Activated CD8-positive, alpha-beta T cell treated with anti-CD3 and anti-CD28 coated beads for 36 hours (primary cell): ENCODE results near the gene GRAMD1A. TPM values are rescaled to one million over a fixed set of nuclear protein-coding genes. Genes with fewer than 3 reads are reported as not detected.
A peak's percentile ranks its signal among the peaks of the same experiment; 100 is the strongest.

Source experiments
- ATAC-seq: fragments of 200-7000 bp; cut with Tn5 transposase; one replicate; pipeline ENCODE4 v1.10.0; 2021; ENCODE audit warnings: mild to moderate bottlenecking, moderate library complexity
- CTCF ChIA-PET: fragments of 350-600 bp; sonication (Branson Sonifier 250); formaldehyde crosslinking; loops from one replicate; lab custom pipeline; 2021; ENCODE audit warnings: antibody characterized with exemption; lab: Charles Lee
- POLR2A ChIA-PET: fragments of 350-600 bp; sonication (Branson Sonifier 250); formaldehyde crosslinking; loops from one replicate; lab custom pipeline; 2021; ENCODE audit warnings: antibody characterized with exemption; lab: Charles Lee
- DNase-seq: peaks from one replicate; pipeline ENCODE4 v3.0.0-alpha.2; 2020
- H3K27ac Mint-ChIP-seq: one replicate; pipeline ENCODE4 v1.8.0; 2021; ENCODE audit warnings: mild to moderate bottlenecking, mixed read lengths
- H3K27me3 Mint-ChIP-seq: one replicate; pipeline ENCODE4 v1.8.0; 2021; ENCODE audit warnings: mixed read lengths
- H3K36me3 Mint-ChIP-seq: one replicate; pipeline ENCODE4 v1.8.0; 2021; ENCODE audit warnings: low read depth, mixed read lengths
- H3K4me1 Mint-ChIP-seq: one replicate; pipeline ENCODE4 v1.8.0; 2021; ENCODE audit warnings: low read depth, mixed read lengths
- H3K4me3 Mint-ChIP-seq: one replicate; pipeline ENCODE4 v1.8.0; 2021; ENCODE audit warnings: mild to moderate bottlenecking, moderate library complexity, mixed read lengths
- H3K9me3 Mint-ChIP-seq: one replicate; pipeline ENCODE4 v1.8.0; 2021; ENCODE audit warnings: mixed read lengths
- intact Hi-C: fragments of 100-400 bp; cut with micrococcal nuclease; formaldehyde crosslinking; loops from one replicate; pipeline ENCODE4 v1.10.0; 2022
- total RNA-seq, 2 experiments: library from RNA; stranded (reverse); gene quantifications; one replicate each; pipeline ENCODE4 v1.2.3, GENCODE V29; 2021
- TF ChIP-seq, protein P1 (sequence below): fragments of 200-600 bp; IDR thresholded peaks from one replicate; pipeline ENCODE4 v1.8.0; 2022; ENCODE audit warnings: antibody characterized with exemption, mild to moderate bottlenecking

GRAMD1A gene
- total RNA-seq, 2 experiments from 2014 or later, result 128 to 134 TPM

DNA sequence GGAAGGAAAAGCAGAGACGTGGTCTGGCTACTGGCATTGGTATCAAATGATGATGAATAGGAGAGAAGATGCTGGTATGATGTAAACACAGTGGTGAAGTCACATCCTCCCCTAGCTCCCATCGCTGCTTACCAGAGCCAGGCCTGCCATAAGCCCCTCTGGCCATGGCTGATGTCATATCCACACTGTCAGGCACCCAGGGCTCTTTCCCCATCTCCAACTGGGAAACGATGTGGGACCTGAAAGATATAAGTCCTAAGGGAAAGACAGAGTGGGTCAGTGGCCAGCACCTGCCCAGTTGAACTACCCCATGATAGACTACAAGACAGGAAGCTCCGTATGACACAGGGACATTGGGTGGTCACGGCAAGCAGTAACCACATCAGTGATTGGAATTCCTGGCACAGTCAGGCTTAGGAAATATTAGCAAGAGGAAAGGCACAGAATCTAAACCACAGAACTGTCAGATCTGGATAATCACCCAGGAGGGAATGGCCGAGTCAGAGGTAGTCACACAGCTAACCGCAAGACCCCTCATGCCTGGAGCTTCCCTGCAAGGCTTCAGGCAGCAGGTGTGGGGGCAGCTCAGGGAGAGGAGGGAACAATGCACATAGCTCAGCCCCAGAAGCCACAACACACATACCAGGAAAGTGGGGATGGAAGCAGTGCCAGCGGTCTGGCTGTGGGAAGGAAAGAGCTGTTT, 39.9 kb upstream of the GRAMD1A start:
- Mint-ChIP-seq H3K27ac (peak overlapping the region; percentile 7), H3K4me1 (peaks cover 23% of the 10 kb centered on the region), H3K4me3 (no peak overlapping the region), H3K27me3 (no peaks in the 10 kb centered on the region), H3K9me3 (peaks cover 62% of the 10 kb centered on the region), H3K36me3 (peaks cover 80% of the 10 kb centered on the region)
- CTCF ChIA-PET, result interaction anchor here (3.8 to 9.8 kb wide), 2 partner anchors 12 to 53 kb away, joined by 17 to 41 read pairs; no protein-coding TSS in a partner anchor
- POLR2A ChIA-PET, result no interaction called here
- DNase-seq, result no peak
- TF ChIP-seq, protein P1, sequence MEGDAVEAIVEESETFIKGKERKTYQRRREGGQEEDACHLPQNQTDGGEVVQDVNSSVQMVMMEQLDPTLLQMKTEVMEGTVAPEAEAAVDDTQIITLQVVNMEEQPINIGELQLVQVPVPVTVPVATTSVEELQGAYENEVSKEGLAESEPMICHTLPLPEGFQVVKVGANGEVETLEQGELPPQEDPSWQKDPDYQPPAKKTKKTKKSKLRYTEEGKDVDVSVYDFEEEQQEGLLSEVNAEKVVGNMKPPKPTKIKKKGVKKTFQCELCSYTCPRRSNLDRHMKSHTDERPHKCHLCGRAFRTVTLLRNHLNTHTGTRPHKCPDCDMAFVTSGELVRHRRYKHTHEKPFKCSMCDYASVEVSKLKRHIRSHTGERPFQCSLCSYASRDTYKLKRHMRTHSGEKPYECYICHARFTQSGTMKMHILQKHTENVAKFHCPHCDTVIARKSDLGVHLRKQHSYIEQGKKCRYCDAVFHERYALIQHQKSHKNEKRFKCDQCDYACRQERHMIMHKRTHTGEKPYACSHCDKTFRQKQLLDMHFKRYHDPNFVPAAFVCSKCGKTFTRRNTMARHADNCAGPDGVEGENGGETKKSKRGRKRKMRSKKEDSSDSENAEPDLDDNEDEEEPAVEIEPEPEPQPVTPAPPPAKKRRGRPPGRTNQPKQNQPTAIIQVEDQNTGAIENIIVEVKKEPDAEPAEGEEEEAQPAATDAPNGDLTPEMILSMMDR, result no peak
- ATAC-seq, result no peak
- intact Hi-C loops, result no loop called here

DNA sequence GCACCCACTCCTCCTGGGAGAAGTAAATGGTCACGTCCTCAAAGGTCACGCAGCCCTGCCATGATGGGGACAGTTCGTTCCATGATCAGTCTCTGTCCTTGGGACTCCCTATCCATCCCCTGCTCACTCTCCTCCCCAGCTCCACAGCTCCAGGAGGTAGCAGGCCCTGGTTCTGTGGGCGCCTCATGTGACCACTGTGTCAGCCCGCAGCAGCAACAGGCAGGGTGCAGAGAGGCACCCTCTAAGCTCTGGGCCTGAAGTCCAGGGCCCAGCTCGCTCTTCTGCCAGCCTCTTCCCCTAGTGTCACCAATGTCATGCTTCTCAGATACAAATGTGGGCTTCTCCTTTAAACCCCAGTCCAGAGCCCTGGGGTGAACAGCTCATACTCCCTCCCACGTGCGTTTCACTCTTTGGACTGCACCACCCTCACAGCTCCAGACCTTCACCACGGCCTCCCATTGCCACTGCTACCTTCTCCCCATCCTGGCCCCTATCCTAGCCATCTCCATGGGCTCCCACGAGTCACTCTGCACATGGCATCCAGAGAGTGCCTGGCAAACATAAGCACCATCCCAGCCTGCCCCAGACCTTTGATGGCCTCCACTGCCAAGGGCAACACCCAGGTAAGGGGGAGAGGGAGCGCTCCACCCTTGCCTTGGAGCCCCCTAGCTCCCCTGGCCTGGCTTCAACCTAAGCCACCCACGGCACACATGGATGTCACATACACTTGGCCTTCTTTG, 39.0 kb upstream of the GRAMD1A start:
- no peaks in the 10 kb centered on the region for H3K27me3 Mint-ChIP-seq
- intact Hi-C loops, result no loop called here
- ChIA-PET POLR2A (no interaction called here), CTCF (interaction anchor here (3.8 to 9.8 kb wide), 2 partner anchors 11 to 52 kb away, joined by 17 to 41 read pairs; no protein-coding TSS in a partner anchor)
- no peak overlapping the region for H3K4me3 Mint-ChIP-seq
- peak overlapping the region; percentile 68 for H3K27ac Mint-ChIP-seq
- TF ChIP-seq, protein P1, result no peak
- peaks cover 23% of the 10 kb centered on the region for H3K4me1 Mint-ChIP-seq
- peaks cover 72% of the 10 kb centered on the region for H3K36me3 Mint-ChIP-seq
- ATAC-seq, result no peak
- no peak for DNase-seq
- H3K9me3 Mint-ChIP-seq, result peaks cover 68% of the 10 kb centered on the region

- intact Hi-C loops, result no loop called here
- POLR2A ChIA-PET, result interaction anchor here (1.3 to 1.6 kb wide), 2 partner anchors 9 to 36 kb away, joined by 3 to 4 read pairs; no protein-coding TSS in a partner anchor
- H3K4me3 Mint-ChIP-seq, result peak overlapping the region; percentile 92
- no peaks in the 10 kb centered on the region for H3K27me3 Mint-ChIP-seq
- H3K36me3 Mint-ChIP-seq, result peaks cover 62% of the 10 kb centered on the region
- DNase-seq (peak; percentile 39), ATAC-seq (peak; percentile 50)
- H3K4me1 Mint-ChIP-seq, result peaks cover 23% of the 10 kb centered on the region
- peaks cover 61% of the 10 kb centered on the region for H3K9me3 Mint-ChIP-seq
- peak overlapping the region; percentile 88 for H3K27ac Mint-ChIP-seq
- CTCF ChIA-PET, result interaction anchor here (0.9 to 9.8 kb wide), 4 partner anchors 10 to 105 kb away, joined by 3 to 41 read pairs (median 10); no protein-coding TSS in a partner anchor
- TF ChIP-seq, protein P1, result no peak
Measured at GRCh38 chr19:34961775-34962686, 38.1 kb upstream of the GRAMD1A start.

DNA sequence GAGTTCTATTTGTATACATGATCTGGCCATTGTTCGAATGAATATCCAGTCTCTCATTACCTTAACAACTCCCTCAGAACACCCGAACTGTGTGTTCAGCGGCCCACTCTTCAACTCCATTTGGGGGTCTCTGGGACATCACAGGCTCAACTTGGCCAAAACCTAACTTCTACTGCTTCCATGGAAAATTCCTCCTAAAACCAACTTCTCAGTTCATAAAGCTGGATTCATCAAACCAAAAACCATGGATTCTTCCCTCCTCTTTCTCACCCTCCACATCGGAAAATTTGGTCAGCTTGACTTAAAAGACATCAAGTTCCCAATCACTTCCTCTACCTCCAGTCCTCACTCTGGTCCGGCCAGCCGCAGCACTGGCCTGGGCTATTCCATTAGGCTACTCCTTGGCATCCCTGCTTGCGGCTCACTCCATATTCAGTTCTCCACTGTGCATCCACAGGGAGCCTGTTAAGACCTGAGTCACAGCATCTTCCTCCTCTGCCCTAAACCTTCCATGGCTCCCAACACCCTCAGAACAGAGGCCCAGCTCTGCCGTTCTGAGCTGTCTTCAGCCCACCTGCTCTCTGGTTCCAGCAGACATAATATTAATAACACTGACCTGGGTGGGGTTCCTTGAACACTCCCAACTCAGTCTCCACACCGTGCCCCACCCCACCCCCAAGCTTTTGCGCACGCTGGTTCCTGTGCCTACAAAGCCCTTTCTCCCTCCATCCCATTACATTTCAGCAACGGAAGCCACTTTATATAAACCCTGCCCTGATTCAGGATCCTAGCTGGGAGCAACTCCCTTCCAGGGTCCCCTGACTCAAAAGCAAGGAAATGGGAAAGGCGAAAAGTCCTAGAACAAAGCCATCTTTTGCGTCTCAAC, 37.2 kb upstream of the GRAMD1A start:
- intact Hi-C loops, result no loop called here
- CTCF ChIA-PET, result interaction anchor here (0.9 to 9.8 kb wide), 4 partner anchors 9 to 104 kb away, joined by 3 to 41 read pairs (median 10); no protein-coding TSS in a partner anchor
- peak overlapping the region; percentile 92 for H3K4me3 Mint-ChIP-seq
- H3K9me3 Mint-ChIP-seq, result peaks cover 56% of the 10 kb centered on the region
- DNase-seq, result peak; percentile 16
- H3K27me3 Mint-ChIP-seq, result no peaks in the 10 kb centered on the region
- peaks cover 54% of the 10 kb centered on the region for H3K36me3 Mint-ChIP-seq
- POLR2A ChIA-PET, result interaction anchor here (0.6 to 1.6 kb wide), 10 partner anchors 10 to 228 kb away, joined by 3 to 6 read pairs (median 3); partner anchors contain the start of genes GRAMD1A and ZNF30
- peaks cover 23% of the 10 kb centered on the region for H3K4me1 Mint-ChIP-seq
- ATAC-seq, result no peak
- H3K27ac Mint-ChIP-seq, result peak overlapping the region; percentile 88
- TF ChIP-seq, protein P1, result no peak
